Activated naive CD4-positive, alpha-beta T cell treated with Interleukin-2 at 50 U/mL for 16 hours (primary cell): ENCODE results near the gene OGA.

ENCODE experiments used
- DNase-seq: peaks from one replicate; pipeline ENCODE4 v3.0.0-alpha.2; 2020

Gene OGA

DNA sequence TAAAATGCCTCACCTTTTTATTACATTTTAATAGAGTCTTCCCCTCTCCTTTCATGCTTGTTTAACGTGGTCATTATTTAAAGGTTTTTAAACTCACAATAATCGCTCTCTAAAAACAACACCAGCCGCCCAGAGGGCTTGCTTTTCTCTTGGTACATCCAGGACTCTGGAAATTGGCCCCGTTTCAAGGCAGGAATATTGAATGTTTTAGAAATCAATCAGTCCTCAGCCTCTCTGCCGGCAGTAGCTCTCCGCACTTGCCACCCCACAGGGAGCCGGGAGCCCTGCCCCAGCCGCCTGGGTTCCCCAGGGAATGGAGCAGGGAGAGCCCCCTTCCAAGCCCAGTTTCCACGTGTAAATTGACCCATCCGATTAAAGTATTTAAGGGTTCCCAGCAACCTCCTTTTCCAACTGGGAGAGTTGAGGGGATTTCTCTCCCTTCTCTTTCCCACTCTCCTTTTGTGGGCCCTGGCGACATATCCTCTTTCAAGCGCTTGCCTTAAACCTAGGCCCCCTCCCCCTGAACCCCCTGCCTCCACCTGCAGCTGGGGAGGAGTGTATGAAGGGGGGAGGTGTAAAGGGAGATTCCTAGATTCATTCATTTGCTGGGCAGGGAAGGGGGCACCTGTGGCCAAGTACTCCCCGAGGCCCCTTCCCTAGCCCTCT is 44.2 kb downstream of the OGA start:
- DNase-seq: no peak

DNA sequence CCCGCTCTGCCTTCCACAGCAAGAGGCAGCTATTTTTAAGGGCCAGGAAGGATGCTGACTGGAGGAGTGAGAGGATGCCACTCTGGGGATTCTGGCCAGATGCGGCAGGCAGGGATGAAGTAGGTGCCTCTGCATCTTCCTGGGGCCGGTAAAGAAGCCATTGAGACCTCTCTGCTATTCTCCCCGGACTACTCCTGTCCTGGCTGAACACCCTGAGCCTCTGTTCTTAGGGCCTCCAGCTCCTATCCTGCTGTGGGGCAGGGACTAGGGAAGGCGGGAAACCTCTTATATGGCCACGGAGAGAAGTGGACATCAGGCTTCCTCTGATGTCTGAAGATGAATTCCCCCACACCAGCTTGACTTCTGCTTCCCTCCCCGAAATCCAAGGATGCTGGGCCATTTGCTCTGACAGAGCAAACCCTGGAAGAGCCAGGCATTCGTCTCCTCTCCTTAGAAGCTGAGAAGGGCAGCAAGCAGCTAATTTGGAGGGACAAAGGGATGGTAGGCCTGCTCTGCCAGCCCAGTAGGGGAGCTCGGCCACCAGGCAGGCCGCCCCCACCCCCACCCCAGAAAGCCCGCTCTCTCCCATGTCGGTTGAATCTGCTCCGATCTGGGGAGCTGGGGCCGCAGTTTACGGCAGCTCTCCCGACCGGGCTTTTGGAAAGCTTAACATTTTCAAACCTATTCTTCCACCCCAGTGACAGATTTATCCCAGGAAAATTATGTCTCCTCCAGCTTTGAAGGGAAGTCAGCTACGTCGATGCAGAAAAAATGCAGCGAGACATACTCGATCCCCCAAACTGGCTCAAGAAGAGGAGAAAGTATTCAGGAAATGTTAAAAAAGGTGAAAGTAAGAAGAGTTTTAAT is 45.1 kb downstream of the OGA start:
- no peak for DNase-seq

DNA sequence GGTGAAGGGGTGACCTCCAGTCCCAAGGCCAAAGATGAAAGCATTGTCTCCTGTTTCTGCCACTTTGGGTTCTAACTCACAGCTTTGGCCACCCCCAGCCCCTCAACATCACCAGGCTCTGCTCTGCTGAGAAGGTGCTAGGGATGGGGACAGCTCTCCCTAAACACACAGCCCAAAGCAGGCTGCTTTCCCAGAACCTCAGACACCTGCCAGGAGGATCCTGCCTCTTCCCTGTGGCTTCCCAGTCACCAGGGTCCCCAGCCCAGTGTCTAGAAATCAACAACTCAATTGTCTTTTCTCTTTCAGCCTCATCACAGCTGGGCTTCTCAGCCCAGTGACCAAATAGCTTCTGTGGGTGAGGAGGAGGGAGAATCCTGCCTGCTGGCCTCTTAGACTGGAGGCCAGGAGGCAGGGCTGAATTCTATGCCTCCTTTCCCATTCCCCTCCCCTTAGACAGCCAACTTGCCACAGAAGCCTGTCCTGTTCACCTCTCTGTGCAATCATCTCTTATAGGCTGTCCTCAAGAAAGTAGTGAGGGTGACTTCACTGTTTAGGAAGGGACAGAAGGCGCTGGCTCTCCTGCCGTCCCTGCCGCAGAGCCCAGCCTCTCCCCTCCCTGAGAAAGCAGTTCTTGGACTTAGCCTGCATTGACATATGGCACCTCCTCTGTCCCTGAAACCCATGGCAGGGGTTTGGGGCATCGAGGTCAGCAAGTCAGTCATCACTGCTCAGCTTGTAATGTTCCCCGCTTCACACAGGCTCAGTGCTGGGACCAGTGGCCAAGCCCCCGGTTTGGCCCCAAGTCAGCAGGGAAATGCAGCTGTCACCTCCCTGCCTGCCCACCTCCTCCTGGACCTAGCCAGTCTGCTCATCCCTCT is 46.0 kb downstream of the OGA start:
- DNase-seq: no peak

DNA sequence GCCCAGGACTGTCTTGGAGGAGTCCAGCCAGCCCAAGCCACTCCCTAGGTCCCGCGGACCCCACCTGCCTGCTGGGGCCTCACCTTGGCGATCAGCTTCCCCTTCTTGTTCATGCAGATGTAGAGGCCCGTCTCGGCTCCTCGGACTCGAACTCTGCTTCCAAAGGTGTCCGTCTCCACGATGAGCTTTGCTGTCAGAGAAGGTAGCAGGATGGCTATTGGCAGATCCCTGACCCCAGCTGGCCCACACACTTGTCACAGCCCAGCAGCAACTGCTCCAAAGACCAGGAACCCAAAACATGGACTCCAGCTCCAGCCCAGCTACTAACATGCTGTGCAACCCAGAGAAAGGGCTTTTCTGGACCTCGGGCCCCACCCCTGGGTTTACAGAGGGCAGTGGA is 46.9 kb downstream of the OGA start:
- DNase-seq: no peak

DNA sequence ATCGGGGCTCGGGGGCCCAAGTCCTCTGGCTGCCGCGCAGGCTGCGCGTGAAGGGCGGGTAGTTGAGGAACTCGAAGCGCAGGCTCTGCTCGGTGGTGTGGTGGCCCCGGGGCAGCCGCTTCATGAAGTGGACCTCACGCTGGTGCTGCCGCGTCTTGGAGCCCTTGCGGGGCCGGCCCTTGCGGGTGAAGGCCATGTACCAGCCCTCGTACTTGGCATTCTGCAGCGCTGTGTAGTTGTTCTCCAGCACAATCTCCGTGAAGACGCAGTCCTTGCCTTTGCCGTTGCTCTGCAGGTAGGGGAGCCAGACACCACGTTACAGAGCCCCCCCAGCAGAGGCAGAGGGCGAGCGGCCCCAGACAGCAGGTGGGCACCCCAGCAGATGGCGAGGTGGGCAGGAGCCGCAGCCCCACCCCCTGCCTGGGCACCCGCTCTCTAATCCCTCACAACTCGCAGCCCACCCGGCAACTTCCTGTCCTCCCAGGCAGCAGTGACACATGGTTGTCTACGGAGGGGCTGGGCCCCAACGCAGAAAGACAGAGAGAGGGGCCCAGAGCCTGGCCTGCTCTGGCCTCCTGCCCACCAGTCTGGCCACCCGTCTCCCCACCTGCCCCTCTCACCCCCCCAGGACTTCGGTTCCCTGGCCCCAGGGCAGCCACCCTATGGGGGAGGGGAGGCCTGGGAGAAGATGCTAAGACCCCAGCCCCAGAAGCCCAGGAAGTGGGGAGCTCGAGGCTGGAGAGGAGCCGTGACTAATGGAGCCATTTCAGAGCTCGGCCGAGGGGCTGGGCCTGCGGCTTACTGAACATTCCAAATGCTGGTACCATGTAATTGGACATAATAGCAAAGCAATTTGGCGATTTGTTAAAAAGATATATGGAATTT is 47.7 kb downstream of the OGA start:
- no peak for DNase-seq

DNA sequence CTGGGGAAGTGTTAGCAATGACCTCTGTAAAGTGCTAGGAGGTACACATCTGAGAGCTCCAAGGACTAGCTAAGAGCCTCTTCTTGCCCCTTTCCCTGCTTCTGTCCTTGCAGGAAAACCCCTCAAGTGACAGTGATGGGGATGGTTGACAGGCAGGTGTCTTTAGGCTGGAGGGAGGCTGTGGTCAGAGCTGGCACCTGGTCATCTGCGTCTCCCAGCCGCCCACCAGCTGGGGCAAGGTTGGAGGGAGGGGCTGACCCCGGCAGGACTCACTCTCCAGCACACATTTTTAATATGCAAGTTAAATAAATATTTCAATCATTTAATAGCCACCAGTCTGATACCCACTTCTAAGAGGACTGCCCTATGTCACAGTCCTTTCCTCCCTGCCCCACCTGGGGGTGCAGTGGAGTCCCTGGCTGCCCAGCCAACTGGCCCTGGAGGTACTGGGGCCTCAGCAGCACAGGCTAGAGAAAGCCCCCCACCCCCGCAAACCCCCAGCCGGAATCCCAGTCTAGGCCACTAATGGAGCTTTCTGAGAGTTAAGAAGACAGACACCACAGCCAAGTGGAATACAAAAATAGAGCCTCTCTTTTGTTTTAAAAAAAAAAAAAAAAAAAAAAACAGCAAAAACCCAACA is 48.6 kb downstream of the OGA start:
- no peak for DNase-seq

DNA sequence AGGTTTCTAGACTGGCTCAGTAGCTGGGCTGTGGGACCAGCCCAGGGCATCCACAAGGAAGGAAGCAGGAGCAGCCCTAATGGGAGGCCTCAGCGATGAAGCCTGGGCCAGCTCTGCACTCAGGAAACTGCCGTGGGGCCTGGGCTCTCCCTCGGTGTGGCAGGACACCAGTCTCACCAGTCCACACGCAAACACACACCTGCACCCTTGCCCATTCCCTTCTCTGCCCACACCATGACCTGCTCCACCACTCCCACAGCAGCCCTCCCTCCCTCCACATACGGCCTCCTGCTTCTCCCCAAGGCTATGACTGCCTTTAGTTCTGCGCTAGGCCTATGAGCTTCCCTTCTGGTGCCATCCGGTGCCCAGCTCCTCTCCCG is 49.5 kb downstream of the OGA start:
- DNase-seq: no peak

DNA sequence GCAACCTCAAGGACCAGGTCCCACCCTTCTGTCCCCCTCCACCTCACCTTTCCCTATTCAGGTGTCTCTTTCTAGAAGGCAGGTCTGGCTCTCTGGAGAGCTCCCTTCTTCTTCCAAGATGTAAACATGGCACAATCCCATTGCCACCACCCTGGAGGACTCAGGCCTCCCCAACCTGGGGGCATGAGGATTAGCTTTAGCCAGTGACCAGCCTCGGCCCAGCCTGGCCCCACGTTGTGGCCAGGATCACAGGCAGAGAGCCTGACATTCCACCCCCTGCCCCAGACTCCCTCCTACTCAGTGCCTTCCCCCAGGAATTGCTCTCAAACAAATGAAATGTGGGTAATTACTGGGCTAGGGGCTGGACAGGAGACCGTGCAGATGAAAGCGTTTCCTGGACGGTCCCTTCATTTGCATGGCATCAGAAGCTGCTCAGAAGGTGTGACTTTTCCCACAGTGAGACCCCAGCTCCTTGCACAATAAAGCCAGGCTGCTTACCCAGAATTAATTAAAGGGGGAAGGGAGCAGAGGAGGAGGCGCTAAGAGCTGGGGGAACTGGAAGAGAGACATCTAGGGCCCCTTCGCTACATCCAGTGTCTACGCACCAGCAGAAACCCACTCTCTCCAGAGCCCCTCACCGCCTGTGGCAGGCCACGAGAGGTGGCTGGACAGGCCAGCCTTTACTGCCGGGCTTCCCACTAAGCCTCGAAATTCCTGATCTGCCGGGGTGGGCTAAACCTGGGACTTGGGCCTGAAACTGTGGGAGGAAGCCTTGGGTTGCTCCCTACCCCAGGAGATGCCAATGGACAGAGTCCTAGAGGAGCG is 50.1 kb downstream of the OGA start:
- DNase-seq: no peak

DNA sequence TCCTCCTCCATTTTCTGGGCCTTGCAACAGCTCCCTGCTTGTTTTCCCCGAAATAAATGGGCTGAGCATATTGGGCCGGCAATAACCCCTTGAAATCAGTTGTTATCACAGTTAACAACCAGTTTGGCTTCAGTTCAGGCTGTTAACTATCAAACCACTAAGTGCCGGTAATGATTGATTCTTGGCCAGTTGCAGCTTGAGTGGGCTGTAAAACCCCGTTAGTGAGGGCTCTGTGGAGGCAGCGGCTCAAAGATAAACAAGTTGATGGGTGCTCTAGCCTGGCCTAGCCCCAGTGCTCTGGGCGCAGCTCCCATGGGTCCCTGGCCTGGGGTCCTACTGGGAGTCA is 50.7 kb downstream of the OGA start:
- no peak for DNase-seq

DNA sequence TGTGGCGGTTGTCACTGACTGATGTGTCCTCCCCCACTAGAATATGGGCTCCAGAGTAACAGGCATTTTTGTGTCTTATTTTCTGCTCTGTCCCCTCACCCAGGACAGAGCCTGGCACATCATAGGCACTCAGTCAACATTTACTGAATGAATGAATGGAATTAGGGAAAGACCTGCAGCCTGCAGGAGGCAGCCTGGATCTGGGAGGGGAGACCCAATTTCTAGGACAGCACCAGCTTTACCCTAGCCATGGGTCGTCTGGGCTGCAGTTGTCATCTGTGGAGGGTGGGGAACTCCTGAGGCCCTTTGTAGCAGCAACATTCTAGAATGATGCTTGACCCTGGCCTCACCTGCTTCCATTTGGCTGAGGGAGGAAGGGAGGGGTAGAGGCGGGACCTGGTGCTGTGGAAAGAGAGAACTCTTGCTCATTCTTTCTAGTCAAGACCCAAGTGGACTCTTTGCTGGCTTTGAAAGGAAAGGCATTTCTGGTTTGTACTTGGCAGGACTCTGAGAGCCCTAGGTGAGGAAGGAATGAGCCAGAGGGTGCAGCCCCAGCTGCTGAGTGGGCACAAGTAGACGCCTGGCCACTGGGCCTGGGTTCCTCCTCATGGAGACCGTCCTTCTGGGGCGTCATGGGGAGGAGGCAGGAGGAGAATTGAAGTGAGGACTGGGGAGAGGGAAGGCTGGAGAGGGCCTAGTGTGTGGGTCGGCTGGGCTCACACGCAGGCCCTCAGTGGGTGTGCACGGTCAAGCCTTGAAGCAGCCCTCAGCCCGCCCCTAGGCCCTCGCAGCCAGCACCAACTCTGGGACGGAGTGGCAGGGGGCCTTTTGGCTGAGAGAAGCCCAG is 51.3 kb downstream of the OGA start:
- no peak for DNase-seq

DNA sequence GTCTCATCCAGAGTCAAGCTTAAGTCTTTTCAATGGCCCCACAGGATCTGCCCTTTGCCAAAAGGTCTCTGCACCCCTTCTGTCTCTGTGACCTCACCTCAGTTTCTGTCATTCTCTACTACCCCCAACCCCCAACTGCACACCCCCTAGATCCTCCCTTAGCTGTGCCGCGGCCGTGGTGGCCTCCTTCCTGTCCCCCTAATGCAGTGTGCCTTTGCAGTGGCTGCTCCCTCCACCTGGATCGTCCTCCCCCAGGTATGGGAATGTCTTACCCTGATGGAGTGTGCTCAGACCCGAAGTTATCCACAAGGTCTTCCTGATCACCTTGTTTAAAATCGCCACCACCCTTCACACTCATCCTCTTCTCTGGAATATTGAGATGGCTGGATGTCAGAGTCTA is 51.9 kb downstream of the OGA start:
- DNase-seq: no peak

DNA sequence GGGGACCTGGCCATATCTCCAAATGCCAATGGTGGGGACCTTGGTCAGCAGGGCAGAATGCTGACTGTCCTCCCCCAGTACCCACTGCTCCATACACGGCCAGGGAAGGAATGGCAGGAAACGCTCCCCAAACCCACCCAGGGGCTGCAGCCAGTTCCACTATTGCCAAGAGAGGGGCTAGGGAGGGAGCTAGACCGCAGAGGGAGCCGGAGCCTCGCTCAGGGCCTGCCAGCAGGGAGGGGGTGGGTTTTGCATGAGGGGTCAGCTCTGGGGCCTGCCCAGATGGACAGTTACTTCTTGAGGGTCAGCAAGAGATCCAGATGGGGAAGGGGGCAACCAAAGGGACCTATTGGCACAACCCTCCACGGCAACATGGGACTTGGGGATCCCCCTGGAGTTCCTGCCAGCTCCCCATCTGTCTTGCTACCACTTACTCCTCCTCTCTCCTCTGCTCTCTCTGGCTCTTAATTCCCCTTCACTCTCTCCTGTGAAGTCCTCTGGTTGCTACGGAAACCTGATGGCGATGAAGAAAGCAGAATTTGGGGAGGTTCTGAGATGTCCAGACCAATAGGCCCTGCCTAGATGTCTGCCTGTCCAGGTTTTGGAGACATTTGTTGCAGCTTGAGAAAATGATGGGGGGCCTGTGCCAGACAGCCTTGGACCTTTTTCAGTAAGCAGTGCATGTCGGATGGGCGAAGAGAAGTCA is 55.0 kb downstream of the OGA start:
- DNase-seq: no peak

DNA sequence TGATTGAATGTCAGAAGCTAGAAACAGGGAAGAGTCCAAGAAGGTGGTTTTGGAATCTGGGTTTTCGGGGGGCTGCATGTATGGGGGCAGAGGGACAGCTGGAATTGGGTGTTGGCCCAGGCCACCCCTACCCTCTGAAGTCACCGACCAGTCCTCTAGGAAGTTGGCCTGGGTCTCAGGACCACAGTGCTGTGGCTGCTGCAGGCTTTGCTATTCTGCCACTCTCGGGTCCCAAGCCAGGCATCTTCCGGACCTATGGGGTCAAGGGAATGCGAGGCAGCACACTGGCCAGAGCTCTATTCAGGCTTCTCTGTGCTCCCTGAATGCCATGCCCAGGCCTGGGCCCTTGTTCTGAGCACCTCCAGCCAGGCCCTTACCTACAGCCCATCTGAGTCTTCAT is 55.5 kb downstream of the OGA start:
- no peak for DNase-seq

DNA sequence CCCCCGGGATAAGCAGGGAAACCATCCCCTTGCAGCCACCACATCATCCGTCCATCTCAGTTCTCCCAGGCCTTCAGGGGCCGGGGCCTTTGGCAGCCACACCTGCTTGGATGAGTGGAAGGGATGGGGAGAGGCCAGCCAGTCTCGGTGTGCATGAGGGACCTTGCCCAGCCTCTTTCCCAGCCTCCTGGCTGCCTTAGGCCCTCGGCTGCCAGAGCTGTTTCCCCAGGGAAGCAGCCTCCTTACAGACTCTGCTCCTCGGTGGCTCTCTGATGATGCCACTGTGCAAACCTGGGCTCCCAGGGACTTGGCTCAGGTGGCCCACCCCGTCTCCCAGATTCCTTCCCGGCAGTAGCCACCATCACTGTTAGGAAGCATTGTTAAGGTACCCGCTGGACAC is 57.0 kb downstream of the OGA start:
- no peak for DNase-seq

DNA sequence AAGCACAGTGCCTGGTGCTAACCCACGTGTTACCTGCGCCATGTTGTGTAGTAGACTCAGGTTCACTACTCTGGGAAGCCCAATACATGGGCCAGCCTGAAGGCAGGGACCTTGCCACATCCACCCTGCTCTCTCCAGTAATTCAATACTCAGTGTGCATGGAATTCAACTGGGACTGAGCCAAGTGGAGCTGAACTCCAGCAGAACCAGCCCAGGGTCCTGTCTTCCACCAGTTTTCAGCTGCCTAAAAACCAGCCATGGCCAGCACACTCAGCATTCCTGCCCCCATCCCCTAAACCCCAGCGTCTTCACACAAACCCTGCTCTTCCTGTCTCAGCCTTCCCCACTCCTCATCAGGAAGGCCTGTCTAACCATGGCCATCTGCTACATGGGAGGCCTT is 57.7 kb downstream of the OGA start:
- no peak for DNase-seq

DNA sequence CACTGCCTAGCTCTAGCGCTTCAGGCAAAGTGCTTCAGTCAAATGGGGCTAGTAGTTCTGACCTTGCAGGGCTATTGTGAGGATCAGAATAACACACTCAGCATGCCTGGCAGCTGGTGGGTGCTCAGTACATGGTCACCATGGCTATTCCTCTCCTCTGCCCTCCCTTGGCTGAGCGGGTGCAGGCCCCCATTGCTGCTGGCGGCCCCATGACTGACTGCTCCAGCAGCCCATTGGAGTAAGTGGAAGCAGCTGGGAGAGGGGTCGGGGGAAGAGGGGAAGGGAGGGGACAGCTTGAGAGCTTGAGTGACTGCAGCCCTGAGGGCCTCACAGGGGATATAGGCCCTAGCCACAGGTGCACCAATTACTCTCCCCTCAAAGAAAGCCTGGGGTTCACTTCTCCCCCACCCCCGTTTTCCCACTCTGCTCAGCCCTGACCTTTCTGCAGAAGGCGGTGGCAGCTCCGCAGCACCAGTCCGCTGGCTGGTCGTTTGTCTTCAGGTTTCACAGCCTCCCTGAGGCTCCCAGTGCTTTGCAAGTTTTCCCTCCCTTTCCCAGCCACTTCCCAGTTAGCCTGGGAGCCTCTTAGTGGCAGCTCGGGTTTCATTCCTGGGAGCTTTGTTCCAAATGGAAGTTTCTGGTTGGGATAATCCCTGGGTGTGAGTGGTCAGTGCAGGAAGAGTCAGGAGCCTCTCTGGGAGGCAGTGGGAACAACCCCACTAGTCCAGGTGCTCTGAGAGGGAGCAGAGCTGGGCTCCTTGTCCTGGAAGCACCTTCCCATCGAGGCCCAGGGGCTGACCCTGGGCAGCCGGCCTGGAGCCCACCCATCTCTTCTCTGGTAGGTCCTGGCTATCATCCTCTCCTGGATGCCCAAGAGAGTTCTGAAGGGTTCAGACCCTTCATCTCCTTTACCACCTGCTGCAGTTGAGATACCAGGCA is 58.7 kb downstream of the OGA start:
- no peak for DNase-seq

DNA sequence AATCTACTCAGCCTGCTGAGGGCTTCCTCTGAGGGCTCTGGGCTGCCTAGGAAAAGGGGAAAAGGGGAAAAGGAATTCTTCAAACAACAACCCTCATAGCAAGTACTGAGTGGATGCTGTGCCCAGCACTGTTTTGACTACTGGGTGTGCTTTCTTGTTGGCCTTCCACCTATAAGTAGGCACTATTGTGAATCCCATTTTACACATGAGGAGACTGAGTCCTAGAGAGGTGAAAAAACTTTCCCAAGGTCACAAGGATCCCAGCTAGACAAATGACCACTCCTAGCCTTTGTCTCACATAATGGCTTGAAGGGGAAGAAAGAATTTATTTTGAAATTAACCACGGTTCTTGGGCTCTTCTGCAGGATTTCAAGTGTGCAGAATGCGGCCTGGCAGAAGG is 59.4 kb downstream of the OGA start:
- no peak for DNase-seq

DNA sequence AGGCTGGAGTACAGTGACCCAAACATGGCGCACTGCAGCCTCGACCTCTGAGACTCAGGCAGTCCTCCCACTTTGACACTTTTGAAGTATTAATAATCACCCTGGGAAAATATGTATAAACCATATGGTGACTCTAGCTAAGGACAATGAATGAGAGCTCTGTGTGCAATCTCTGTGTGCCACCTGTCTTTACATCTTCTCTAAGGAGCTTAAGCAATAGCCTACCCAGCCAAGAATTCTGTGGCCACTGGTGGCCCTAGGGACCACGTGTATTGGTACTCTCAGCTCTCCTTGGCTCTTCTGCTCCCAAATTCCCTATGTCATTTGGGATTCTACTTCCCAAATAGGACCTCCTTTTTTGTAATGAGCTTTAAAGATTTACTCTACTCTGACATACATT is 66.0 kb downstream of the OGA start:
- DNase-seq: no peak
